PC-3 (cell line): ENCODE data around the gene MAGEA6.

Source experiments
- EZH2 ChIP-seq: fragments of 300-600 bp; sonication (generic); IDR thresholded peaks from one replicate; pipeline ENCODE4 v1.6.1; 2017; ENCODE audit warnings: antibody characterized with exemption, mild to moderate bottlenecking, low read length; ENCODE audit not compliant: unreplicated experiment
- TF ChIP-seq, protein P1 (sequence below): fragments of 300-600 bp; sonication (generic); conservative IDR thresholded peaks from 2 replicates; pipeline ENCODE4 v1.5.1; 2017; ENCODE audit warnings: antibody characterized with exemption, low read depth, mild to moderate bottlenecking, low read length

DNA sequence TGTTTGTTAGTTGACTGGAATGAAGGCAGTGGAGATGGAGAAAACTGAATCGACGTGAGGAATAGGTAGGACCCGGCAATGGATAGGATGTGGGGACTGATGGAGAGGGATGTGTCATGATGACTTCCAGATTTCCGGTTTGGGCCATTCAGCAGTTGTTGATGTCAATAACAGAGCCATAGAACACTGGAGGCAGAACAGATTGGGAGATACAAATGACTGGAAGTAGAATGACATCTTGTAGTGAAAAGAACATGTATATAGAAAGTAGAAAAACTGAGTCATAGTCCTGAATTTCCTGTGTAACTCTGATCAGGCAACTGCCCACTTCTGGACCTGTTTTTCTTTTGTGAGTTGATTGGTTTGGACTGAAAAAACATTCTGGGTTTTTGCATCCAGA, 36.5 kb upstream of the MAGEA6 start:
- TF ChIP-seq, protein P1, sequence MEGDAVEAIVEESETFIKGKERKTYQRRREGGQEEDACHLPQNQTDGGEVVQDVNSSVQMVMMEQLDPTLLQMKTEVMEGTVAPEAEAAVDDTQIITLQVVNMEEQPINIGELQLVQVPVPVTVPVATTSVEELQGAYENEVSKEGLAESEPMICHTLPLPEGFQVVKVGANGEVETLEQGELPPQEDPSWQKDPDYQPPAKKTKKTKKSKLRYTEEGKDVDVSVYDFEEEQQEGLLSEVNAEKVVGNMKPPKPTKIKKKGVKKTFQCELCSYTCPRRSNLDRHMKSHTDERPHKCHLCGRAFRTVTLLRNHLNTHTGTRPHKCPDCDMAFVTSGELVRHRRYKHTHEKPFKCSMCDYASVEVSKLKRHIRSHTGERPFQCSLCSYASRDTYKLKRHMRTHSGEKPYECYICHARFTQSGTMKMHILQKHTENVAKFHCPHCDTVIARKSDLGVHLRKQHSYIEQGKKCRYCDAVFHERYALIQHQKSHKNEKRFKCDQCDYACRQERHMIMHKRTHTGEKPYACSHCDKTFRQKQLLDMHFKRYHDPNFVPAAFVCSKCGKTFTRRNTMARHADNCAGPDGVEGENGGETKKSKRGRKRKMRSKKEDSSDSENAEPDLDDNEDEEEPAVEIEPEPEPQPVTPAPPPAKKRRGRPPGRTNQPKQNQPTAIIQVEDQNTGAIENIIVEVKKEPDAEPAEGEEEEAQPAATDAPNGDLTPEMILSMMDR: no peak
- TF ChIP-seq EZH2: no peak
